ENCODE data around the gene NDUFB6. TPM values are rescaled to one million over a fixed set of nuclear protein-coding genes. Genes with fewer than 3 reads are reported as not detected.

Gene NDUFB6
- total RNA-seq = 10 to 100 TPM; 28.2 to 32.3 TPM

GRCh38 chr9:32572900-32573523 is at the start of gene NDUFB6:
NDUFB6 (minus strand) TSS chr9:32573159; CDS start chr9:32573060, 99 bp downstream.

GRCh38 chr9:32552172-32552872 is 20.6 kb downstream of the NDUFB6 start, which contains the start of the genes SMIM27 and TOPORS:
SMIM27 (plus strand) TSS chr9:32552327; CDS start chr9:32552435, 108 bp downstream.
TOPORS (minus strand) TSS chr9:32552586; CDS start chr9:32552436, 150 bp downstream.

GRCh38 chr9:32526041-32526706 is 46.8 kb downstream of the NDUFB6 start, which contains the start of gene RIGI:
RIGI (minus strand) TSS chr9:32526196; CDS start chr9:32526166, 30 bp downstream.

Other genes with a start within 250 kb of the NDUFB6 start
- gene ACO1, start 188.5 kb downstream of the NDUFB6 start, total RNA-seq = 10 to 100 TPM; 13.3 to 53.7 TPM
- gene RIGI, start 47.0 kb downstream of the NDUFB6 start, total RNA-seq = 10 to 100 TPM; 65.0 to 92.6 TPM
- 1 to 10 TPM; 2.8 to 3.0 TPM for gene SMIM27, start 20.8 kb downstream of the NDUFB6 start, total RNA-seq
- 10 to 100 TPM; 25.1 to 27.6 TPM for gene TOPORS, start 20.6 kb downstream of the NDUFB6 start, total RNA-seq
- gene TAF1L, start 62.5 kb upstream of the NDUFB6 start, total RNA-seq = under 1 TPM; under 0.01 TPM
- gene TMEM215, start 210.4 kb upstream of the NDUFB6 start, total RNA-seq = under 1 TPM; under 0.01 TPM